Measurements from ENCODE around the gene TNFSF12.

TNFSF12 gene

GRCh38 chr17:7528842-7529241 is 20.0 kb upstream of the TNFSF12 start:
- Histone ChIP-seq H3K27ac (ENCODE audit: low read depth, low read length, poor library complexity, severe bottlenecking) (no peak overlapping the region), H3F3A (ENCODE audit: insufficient read depth, low read length) (no peaks in the 10 kb centered on the region), H3K9me3 (ENCODE audit: low read length) (no peaks in the 10 kb centered on the region), H3K4me1 (ENCODE audit: insufficient read depth, low read length, severe bottlenecking) (no peaks in the 10 kb centered on the region), H3K4me2 (ENCODE audit: low read length) (no peak overlapping the region), H2AFZ (ENCODE audit: low read length) (no peak overlapping the region), H3K27me3 (ENCODE audit: insufficient read depth, low read length) (peaks cover 3% of the 10 kb centered on the region; the same call in 1 of the 2 replicates), H3K9me2 (ENCODE audit: low read depth, low read length) (no peaks in the 10 kb centered on the region), H3K4me3 (ENCODE audit: low read depth, low read length, poor library complexity, severe bottlenecking) (no peak overlapping the region), H3K36me3 (ENCODE audit: insufficient read depth, low read length) (no peaks in the 10 kb centered on the region), H3K9ac (ENCODE audit: low read length) (no peak overlapping the region), H3K79me2 (ENCODE audit: insufficient read depth, low read length) (no peaks in the 10 kb centered on the region), H4K20me1 (ENCODE audit: insufficient read depth, low read length) (no peaks in the 10 kb centered on the region)
- TF ChIP-seq EZH2 (IDR thresholded peaks at IDR 0.05; ENCODE audit: borderline replicate concordance, low read length): no peak
- no peak for TF ChIP-seq CTCF (IDR thresholded peaks at IDR 0.05; ENCODE audit: low read length)

GRCh38 chr17:7530023-7530900 is 18.6 kb upstream of the TNFSF12 start:
- Histone ChIP-seq H3K4me2 (ENCODE audit: low read length) (no peak overlapping the region), H3K9me2 (ENCODE audit: low read depth, low read length) (no peaks in the 10 kb centered on the region), H3K27me3 (ENCODE audit: insufficient read depth, low read length) (peaks cover under 1% of the 10 kb centered on the region; the same call in 1 of the 2 replicates), H3K36me3 (ENCODE audit: insufficient read depth, low read length) (no peaks in the 10 kb centered on the region), H2AFZ (ENCODE audit: low read length) (no peak overlapping the region), H3K9me3 (ENCODE audit: low read length) (no peaks in the 10 kb centered on the region), H4K20me1 (ENCODE audit: insufficient read depth, low read length) (no peaks in the 10 kb centered on the region), H3K27ac (ENCODE audit: low read depth, low read length, poor library complexity, severe bottlenecking) (no peak overlapping the region), H3K4me1 (ENCODE audit: insufficient read depth, low read length, severe bottlenecking) (no peaks in the 10 kb centered on the region), H3K9ac (ENCODE audit: low read length) (no peak overlapping the region), H3K79me2 (ENCODE audit: insufficient read depth, low read length) (no peaks in the 10 kb centered on the region), H3F3A (ENCODE audit: insufficient read depth, low read length) (no peaks in the 10 kb centered on the region), H3K4me3 (ENCODE audit: low read depth, low read length, poor library complexity, severe bottlenecking) (no peak overlapping the region)
- TF ChIP-seq EZH2 (IDR thresholded peaks at IDR 0.05; ENCODE audit: borderline replicate concordance, low read length) (no peak), CTCF (IDR thresholded peaks at IDR 0.05; ENCODE audit: low read length) (no peak)

GRCh38 chr17:7538050-7538449 is 10.8 kb upstream of the TNFSF12 start:
- H3K4me3 ChIP-seq (ENCODE audit: low read depth, low read length, poor library complexity, severe bottlenecking): no peak overlapping the region
- no peaks in the 10 kb centered on the region for H3F3A ChIP-seq (ENCODE audit: insufficient read depth, low read length)
- H3K36me3 ChIP-seq (ENCODE audit: insufficient read depth, low read length): no peaks in the 10 kb centered on the region; the same call in 1 of the 2 replicates
- no peaks in the 10 kb centered on the region for H3K9me2 ChIP-seq (ENCODE audit: low read depth, low read length)
- no peaks in the 10 kb centered on the region for H3K79me2 ChIP-seq (ENCODE audit: insufficient read depth, low read length)
- H3K4me2 ChIP-seq (ENCODE audit: low read length): no peak overlapping the region
- TF ChIP-seq EZH2 (IDR thresholded peaks at IDR 0.05; ENCODE audit: borderline replicate concordance, low read length): no peak
- TF ChIP-seq CTCF (IDR thresholded peaks at IDR 0.05; ENCODE audit: low read length): no peak
- no peak overlapping the region for H3K9ac ChIP-seq (ENCODE audit: low read length)
- peaks cover 19% of the 10 kb centered on the region; the same call in 1 of the 2 replicates for H3K27me3 ChIP-seq (ENCODE audit: insufficient read depth, low read length)
- no peaks in the 10 kb centered on the region for H4K20me1 ChIP-seq (ENCODE audit: insufficient read depth, low read length)
- H3K27ac ChIP-seq (ENCODE audit: low read depth, low read length, poor library complexity, severe bottlenecking): no peak overlapping the region
- H3K9me3 ChIP-seq (ENCODE audit: low read length): peaks cover 5% of the 10 kb centered on the region
- no peak overlapping the region for H2AFZ ChIP-seq (ENCODE audit: low read length)
- no peaks in the 10 kb centered on the region for H3K4me1 ChIP-seq (ENCODE audit: insufficient read depth, low read length, severe bottlenecking)

All from OCI-LY1 (cell line).